ENCODE measurements around the gene PTAR1. TPM values are rescaled to one million over a fixed set of nuclear protein-coding genes. Genes with fewer than 3 reads are reported as not detected.

PTAR1 gene
- total RNA-seq, 2 donors from 2014 or later = 73.7 to 81.6 TPM

GRCh38 chr9:69748304-69748703 is 11.5 kb downstream of the PTAR1 start:
- 81% methylated on average over 2 of the region's 2 CpGs; no CpG with 5 or more reads in 1 of the 2 experiments for WGBS, 2 experiments (ENCODE audit: insufficient coverage in 1 of 2, insufficient read length in 1 of 2)
- H3K36me3 Mint-ChIP-seq (ENCODE audit: low read depth) = peaks cover 35% of the 10 kb centered on the region
- no peak overlapping the region for H3K27ac ChIP-seq (ENCODE audit: low read depth, low read length)
- TF ChIP-seq, protein P1, sequence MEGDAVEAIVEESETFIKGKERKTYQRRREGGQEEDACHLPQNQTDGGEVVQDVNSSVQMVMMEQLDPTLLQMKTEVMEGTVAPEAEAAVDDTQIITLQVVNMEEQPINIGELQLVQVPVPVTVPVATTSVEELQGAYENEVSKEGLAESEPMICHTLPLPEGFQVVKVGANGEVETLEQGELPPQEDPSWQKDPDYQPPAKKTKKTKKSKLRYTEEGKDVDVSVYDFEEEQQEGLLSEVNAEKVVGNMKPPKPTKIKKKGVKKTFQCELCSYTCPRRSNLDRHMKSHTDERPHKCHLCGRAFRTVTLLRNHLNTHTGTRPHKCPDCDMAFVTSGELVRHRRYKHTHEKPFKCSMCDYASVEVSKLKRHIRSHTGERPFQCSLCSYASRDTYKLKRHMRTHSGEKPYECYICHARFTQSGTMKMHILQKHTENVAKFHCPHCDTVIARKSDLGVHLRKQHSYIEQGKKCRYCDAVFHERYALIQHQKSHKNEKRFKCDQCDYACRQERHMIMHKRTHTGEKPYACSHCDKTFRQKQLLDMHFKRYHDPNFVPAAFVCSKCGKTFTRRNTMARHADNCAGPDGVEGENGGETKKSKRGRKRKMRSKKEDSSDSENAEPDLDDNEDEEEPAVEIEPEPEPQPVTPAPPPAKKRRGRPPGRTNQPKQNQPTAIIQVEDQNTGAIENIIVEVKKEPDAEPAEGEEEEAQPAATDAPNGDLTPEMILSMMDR (conservative IDR thresholded peaks at IDR 0.05) = no peak
- H3K36me3 ChIP-seq (ENCODE audit: control insufficient read depth, insufficient read depth, low read length) = peaks cover 40% of the 10 kb centered on the region
- peaks cover 33% of the 10 kb centered on the region for H3K4me1 Mint-ChIP-seq
- H3K9me3 Mint-ChIP-seq = no peaks in the 10 kb centered on the region
- H3K4me3 ChIP-seq (ENCODE audit: low read length) = no peak overlapping the region
- no peak overlapping the region for H3K9ac ChIP-seq (ENCODE audit: extremely low read depth, low read length, poor library complexity, severe bottlenecking)
- H3K27me3 Mint-ChIP-seq (ENCODE audit: insufficient read depth) = no peaks in the 10 kb centered on the region
- peaks cover 3% of the 10 kb centered on the region for H3K4me1 ChIP-seq (ENCODE audit: control insufficient read depth, insufficient read depth, low read length)
- H3K9me3 ChIP-seq (ENCODE audit: control insufficient read depth, low read length) = no peaks in the 10 kb centered on the region
- H3K27ac Mint-ChIP-seq = peak overlapping the region; percentile 48
- no peak for DNase-seq
- no peaks in the 10 kb centered on the region for H3K27me3 ChIP-seq (ENCODE audit: control insufficient read depth, insufficient read depth, low read length, poor library complexity, severe bottlenecking)
- H3K4me3 Mint-ChIP-seq = no peak overlapping the region

- H3K27me3 Mint-ChIP-seq (ENCODE audit: insufficient read depth) = no peaks in the 10 kb centered on the region
- Histone ChIP-seq H3K4me1 (ENCODE audit: control insufficient read depth, insufficient read depth, low read length) (peaks cover 3% of the 10 kb centered on the region), H3K9ac (ENCODE audit: extremely low read depth, low read length, poor library complexity, severe bottlenecking) (no peak overlapping the region), H3K27ac (ENCODE audit: low read depth, low read length) (no peak overlapping the region), H3K9me3 (ENCODE audit: control insufficient read depth, low read length) (no peaks in the 10 kb centered on the region), H3K27me3 (ENCODE audit: control insufficient read depth, insufficient read depth, low read length, poor library complexity, severe bottlenecking) (no peaks in the 10 kb centered on the region), H3K36me3 (ENCODE audit: control insufficient read depth, insufficient read depth, low read length) (peaks cover 43% of the 10 kb centered on the region), H3K4me3 (ENCODE audit: low read length) (no peak overlapping the region)
- TF ChIP-seq, protein P1 (conservative IDR thresholded peaks at IDR 0.05) = no peak
- H3K27ac Mint-ChIP-seq = peak overlapping the region; percentile 48
- 83 to 90% methylated on average over 1 to 3 of the region's 3 CpGs for WGBS, 2 experiments (ENCODE audit: insufficient coverage in 1 of 2, insufficient read length in 1 of 2)
- peaks cover 35% of the 10 kb centered on the region for H3K36me3 Mint-ChIP-seq (ENCODE audit: low read depth)
- no peak overlapping the region for H3K4me3 Mint-ChIP-seq
- H3K9me3 Mint-ChIP-seq = no peaks in the 10 kb centered on the region
- no peak for DNase-seq
- peaks cover 29% of the 10 kb centered on the region for H3K4me1 Mint-ChIP-seq
Measured at GRCh38 chr9:69746859-69747560, 12.8 kb downstream of the PTAR1 start.

GRCh38 chr9:69745716-69746437 is 13.9 kb downstream of the PTAR1 start:
- peaks cover 38% of the 10 kb centered on the region for H3K36me3 Mint-ChIP-seq (ENCODE audit: low read depth)

More at GRCh38 chr9:69745716-69746437, 13.9 kb downstream of the PTAR1 start:
- Histone ChIP-seq H3K36me3 (ENCODE audit: control insufficient read depth, insufficient read depth, low read length) (peaks cover 48% of the 10 kb centered on the region), H3K9me3 (ENCODE audit: control insufficient read depth, low read length) (no peaks in the 10 kb centered on the region), H3K9ac (ENCODE audit: extremely low read depth, low read length, poor library complexity, severe bottlenecking) (no peak overlapping the region), H3K27ac (ENCODE audit: low read depth, low read length) (no peak overlapping the region), H3K4me1 (ENCODE audit: control insufficient read depth, insufficient read depth, low read length) (peaks cover 3% of the 10 kb centered on the region), H3K27me3 (ENCODE audit: control insufficient read depth, insufficient read depth, low read length, poor library complexity, severe bottlenecking) (no peaks in the 10 kb centered on the region), H3K4me3 (ENCODE audit: low read length) (no peak overlapping the region)
- Mint-ChIP-seq H3K27ac (peak overlapping the region; percentile 22), H3K4me3 (no peak overlapping the region), H3K9me3 (no peaks in the 10 kb centered on the region), H3K27me3 (ENCODE audit: insufficient read depth) (no peaks in the 10 kb centered on the region), H3K4me1 (peaks cover 27% of the 10 kb centered on the region)
- no peak for DNase-seq
- TF ChIP-seq, protein P1 (conservative IDR thresholded peaks at IDR 0.05) = peak; percentile 66
- 58% methylated on average over 3 of the region's 3 CpGs; no CpG with 5 or more reads in 1 of the 2 experiments for WGBS, 2 experiments (ENCODE audit: insufficient coverage in 1 of 2, insufficient read length in 1 of 2)
